ENCODE measurements around the gene UIMC1. TPM values are rescaled to one million over a fixed set of nuclear protein-coding genes. Genes with fewer than 3 reads are reported as not detected.

Gene UIMC1
- total and polyA plus RNA-seq, 2 donors from 2014 or later = 16.2 to 37.9 TPM

- no peak overlapping the region for H3K27ac ChIP-seq (ENCODE audit: low read depth in 2 of 2, low read length in 2 of 2)
- no peak for DNase-seq
- H3K4me3 ChIP-seq (ENCODE audit: low read length in 3 of 3) = no peak overlapping the region
- H3K36me3 ChIP-seq (ENCODE audit: control insufficient read depth in 2 of 3, insufficient read depth in 3 of 3, low read length in 3 of 3) = peaks cover 0 to 8% (median 7%) of the 10 kb centered on the region in 3 donors
- H3K27me3 ChIP-seq (ENCODE audit: control insufficient read depth, insufficient read depth, low read length) = no peaks in the 10 kb centered on the region
- FAIRE-seq = no peak
- intact Hi-C loops (cut with DNase I) = no loop called here
- TF ChIP-seq CTCF (IDR thresholded peaks at IDR 0.05; ENCODE audit: borderline replicate concordance, extremely low read depth, insufficient read depth) = no peak
- no peak overlapping the region for H3K9ac ChIP-seq (ENCODE audit: low read length in 3 of 3)
- no peaks in the 10 kb centered on the region for H3K4me1 ChIP-seq (ENCODE audit: control insufficient read depth in 2 of 3, insufficient read depth in 2 of 3, low read depth in 1 of 3, low read length in 3 of 3)
- H3K9me3 ChIP-seq (ENCODE audit: control insufficient read depth in 2 of 3, insufficient read depth in 1 of 3, low read length in 3 of 3) = no peaks in the 10 kb centered on the region
Observed at GRCh38 chr5:176956756-176957155, 49.8 kb downstream of the UIMC1 start.

GRCh38 chr5:176955895-176956294 lies 50.7 kb downstream of the UIMC1 start:
- no peaks in the 10 kb centered on the region for H3K9me3 ChIP-seq (ENCODE audit: control insufficient read depth in 2 of 3, insufficient read depth in 1 of 3, low read length in 3 of 3)
- TF ChIP-seq CTCF (IDR thresholded peaks at IDR 0.05; ENCODE audit: borderline replicate concordance, extremely low read depth, insufficient read depth) = no peak
- no peaks in the 10 kb centered on the region for H3K27me3 ChIP-seq (ENCODE audit: control insufficient read depth, insufficient read depth, low read length)
- peaks cover 0 to 8% (median 7%) of the 10 kb centered on the region in 3 donors for H3K36me3 ChIP-seq (ENCODE audit: control insufficient read depth in 2 of 3, insufficient read depth in 3 of 3, low read length in 3 of 3)
- H3K4me1 ChIP-seq (ENCODE audit: control insufficient read depth in 2 of 3, insufficient read depth in 2 of 3, low read depth in 1 of 3, low read length in 3 of 3) = no peaks in the 10 kb centered on the region
- FAIRE-seq (no peak), DNase-seq (no peak)
- intact Hi-C loops (cut with DNase I) = no loop called here
- H3K9ac ChIP-seq (ENCODE audit: low read length in 3 of 3) = no peak overlapping the region
- H3K27ac ChIP-seq (ENCODE audit: low read depth in 2 of 2, low read length in 2 of 2) = no peak overlapping the region
- no peak overlapping the region for H3K4me3 ChIP-seq (ENCODE audit: low read length in 3 of 3)

- FAIRE-seq = no peak
- H3K9me3 ChIP-seq (ENCODE audit: control insufficient read depth in 2 of 3, insufficient read depth in 1 of 3, low read length in 3 of 3) = no peaks in the 10 kb centered on the region
- no peaks in the 10 kb centered on the region for H3K4me1 ChIP-seq (ENCODE audit: control insufficient read depth in 2 of 3, insufficient read depth in 2 of 3, low read depth in 1 of 3, low read length in 3 of 3)
- H3K9ac ChIP-seq (ENCODE audit: low read length in 3 of 3) = no peak overlapping the region
- TF ChIP-seq CTCF (IDR thresholded peaks at IDR 0.05; ENCODE audit: borderline replicate concordance, extremely low read depth, insufficient read depth) = no peak
- H3K27ac ChIP-seq (ENCODE audit: low read depth in 2 of 2, low read length in 2 of 2) = no peak overlapping the region
- DNase-seq = no peak
- intact Hi-C loops (cut with DNase I) = no loop called here
- H3K27me3 ChIP-seq (ENCODE audit: control insufficient read depth, insufficient read depth, low read length) = no peaks in the 10 kb centered on the region
- no peak overlapping the region for H3K4me3 ChIP-seq (ENCODE audit: low read length in 3 of 3)
- peaks cover 0 to 13% (median 8%) of the 10 kb centered on the region in 3 donors for H3K36me3 ChIP-seq (ENCODE audit: control insufficient read depth in 2 of 3, insufficient read depth in 3 of 3, low read length in 3 of 3)
Observed at GRCh38 chr5:176954050-176954449, 52.5 kb downstream of the UIMC1 start.
